HFF-Myc (cell line): Measurements from ENCODE around the gene SCN5A.

Experiments used
- DNase-seq: peaks from one replicate; pipeline ENCODE4 v3.0.0-alpha.2; 2011; ENCODE audit warnings: low read depth; ENCODE audit errors: extremely low read depth
- H3K4me3 ChIP-seq: replicated peaks from 2 replicates; pipeline ENCODE4 v1.5.1; 2011; ENCODE audit warnings: low read depth, mild to moderate bottlenecking, control low read depth, low read length
- CTCF ChIP-seq: IDR thresholded peaks from 2 replicates; pipeline ENCODE4 v1.5.1; 2012; ENCODE audit warnings: mild to moderate bottlenecking, low read depth, low read length, control low read depth; ENCODE audit errors: missing control alignments

SCN5A gene

GRCh38 chr3:38564631-38565338 lies 84.7 kb downstream of the SCN5A start:
- no peak for DNase-seq
- TF ChIP-seq CTCF = no peak
- H3K4me3 ChIP-seq = no peak overlapping the region

- no peak overlapping the region for H3K4me3 ChIP-seq
- no peak for DNase-seq
- TF ChIP-seq CTCF = no peak
Observed at GRCh38 chr3:38563886-38564270, 85.6 kb downstream of the SCN5A start.

GRCh38 chr3:38563070-38563885 lies 86.2 kb downstream of the SCN5A start:
- no peak overlapping the region for H3K4me3 ChIP-seq
- DNase-seq = no peak
- no peak for TF ChIP-seq CTCF

- no peak overlapping the region for H3K4me3 ChIP-seq
- no peak for TF ChIP-seq CTCF
- no peak for DNase-seq
Observed at GRCh38 chr3:38562467-38562925, 87.0 kb downstream of the SCN5A start.

GRCh38 chr3:38561746-38562466 lies 87.6 kb downstream of the SCN5A start:
- TF ChIP-seq CTCF = no peak
- H3K4me3 ChIP-seq = no peak overlapping the region
- no peak for DNase-seq

- no peak overlapping the region for H3K4me3 ChIP-seq
- no peak for DNase-seq
- TF ChIP-seq CTCF = no peak
Observed at GRCh38 chr3:38560996-38561717, 88.3 kb downstream of the SCN5A start.
